Stimulated activated naive CD8-positive, alpha-beta T cell treated with anti-CD3 and anti-CD28 coated beads, Interleukin-15, Interleukin-2, amounts not matched to agents 100 U/mL and 50 U/mL, for 24 hours (primary cell): ENCODE data around the gene ZDHHC1.
"Not testable (repeated sequence)": the region's sequence is repeated elsewhere in the genome, so short reads cannot be mapped to it uniquely, and the experiment has no call there.

Experiments used
- ATAC-seq: fragments of 150-1000 bp; cut with Tn5 transposase; one replicate; pipeline ENCODE4 v1.10.0; 2021
- DNase-seq: peaks from one replicate; pipeline ENCODE4 v3.0.0; 2021

The ZDHHC1 gene

DNA sequence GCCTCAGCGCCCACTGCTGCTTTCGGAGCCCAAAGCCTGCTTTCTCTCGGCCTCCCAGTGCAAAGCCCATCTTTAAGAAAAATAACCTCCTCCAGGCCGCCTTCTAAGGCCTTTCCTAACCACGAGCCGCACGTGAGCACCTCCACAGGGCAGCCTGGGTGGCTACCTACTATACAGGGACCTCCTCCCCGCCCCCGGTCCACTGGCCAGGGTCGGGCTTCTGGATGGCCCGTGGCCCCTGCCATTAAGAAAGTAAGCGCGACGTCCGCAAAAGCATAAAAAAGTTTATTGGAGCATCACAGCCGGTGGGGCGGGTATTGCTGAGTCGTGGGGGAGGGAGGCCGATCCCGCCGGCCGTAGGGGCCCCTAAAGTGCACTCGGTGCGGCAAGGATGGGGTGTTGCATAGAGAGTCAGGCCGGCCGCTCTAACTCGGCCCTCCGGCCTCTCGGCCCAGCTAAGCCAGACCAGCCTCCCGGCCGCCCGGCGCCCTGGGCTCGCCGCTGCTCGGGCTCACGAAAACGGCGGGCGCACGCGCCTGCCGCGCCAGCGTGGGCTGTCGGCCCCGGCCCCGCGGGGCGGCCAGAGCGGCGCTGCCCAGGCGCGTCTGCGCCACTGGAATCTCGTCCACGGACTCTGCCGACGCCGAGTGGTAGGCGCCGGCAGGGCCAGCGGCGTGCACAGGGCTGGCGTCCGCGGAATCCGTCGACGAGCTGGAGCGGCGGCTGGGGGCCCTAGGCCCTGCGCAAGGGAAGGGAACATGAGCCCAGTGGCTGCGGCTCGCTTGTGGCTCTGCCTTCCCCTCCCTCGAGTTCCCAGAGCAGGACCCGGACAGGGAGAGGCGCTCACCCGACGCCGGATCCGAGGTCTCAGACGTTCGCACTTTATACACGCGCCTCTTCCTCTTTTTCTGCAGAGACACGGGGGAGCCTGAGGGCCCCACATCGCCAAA, 21.8 kb downstream of the ZDHHC1 start:
- ATAC-seq: no peak

DNA sequence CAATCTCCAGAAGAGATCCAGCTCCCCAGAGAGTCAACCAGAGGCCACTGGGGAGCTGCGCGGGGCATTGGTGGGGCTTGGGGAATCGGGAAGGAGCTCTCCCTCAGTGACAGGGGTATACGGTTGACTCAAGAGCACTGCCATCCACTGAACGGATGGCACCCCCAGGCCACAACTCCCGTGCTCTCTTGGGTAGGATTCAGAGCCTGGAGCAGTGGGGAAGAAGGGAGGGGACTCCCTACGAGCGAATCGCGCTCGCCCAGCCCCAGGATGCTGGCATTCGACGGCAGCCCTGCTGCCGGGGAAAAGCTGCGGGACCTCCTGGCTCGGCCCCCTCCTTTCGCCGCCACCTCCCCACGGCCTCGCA, 22.5 kb downstream of the ZDHHC1 start:
- DNase-seq: no peak
- ATAC-seq: no peak

More for the DNA sequence above, 21.8 kb downstream of the ZDHHC1 start:
- DNase-seq: no peak

DNA sequence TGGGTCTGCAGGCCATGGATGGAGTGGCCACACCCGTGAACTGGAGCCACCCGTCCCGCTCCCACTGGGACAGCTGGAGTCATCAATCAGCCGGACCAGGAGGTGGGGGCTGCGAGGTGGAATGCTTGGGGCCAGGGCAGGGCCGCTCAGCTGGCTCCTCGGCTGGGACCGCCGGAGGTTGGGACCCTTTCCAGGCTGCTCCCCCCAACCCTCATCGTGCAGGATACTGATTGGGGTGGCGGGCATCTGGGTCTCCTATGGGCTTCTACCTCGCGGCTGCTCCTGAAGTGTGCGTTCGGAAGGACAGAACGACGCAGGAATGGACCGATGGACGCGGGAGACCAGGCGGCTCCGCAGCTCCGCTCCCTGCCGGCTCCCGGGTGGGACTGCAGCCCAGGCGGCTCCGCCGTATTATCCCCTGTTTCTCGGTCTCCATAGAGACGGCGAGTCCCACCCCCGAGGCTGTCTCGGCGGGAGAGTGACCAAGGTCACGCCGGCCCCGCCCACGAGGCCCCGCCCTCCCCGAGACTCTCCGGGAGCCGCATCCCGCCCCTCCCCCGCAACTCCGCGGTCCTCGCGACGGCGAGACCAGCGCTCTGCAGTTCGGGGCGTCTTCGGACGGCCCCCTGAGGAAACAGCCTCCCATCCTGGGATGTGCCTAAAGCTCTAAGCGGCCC, 23.0 kb downstream of the ZDHHC1 start, which contains the start of gene TPPP3:
Gene TPPP3 (minus strand): TSS at position 388 of the 677 bp plus-strand sequence. CDS start 2,387 bp downstream, outside the sequence.
- ATAC-seq (peak; percentile 68), DNase-seq (peak; percentile 68)

DNA sequence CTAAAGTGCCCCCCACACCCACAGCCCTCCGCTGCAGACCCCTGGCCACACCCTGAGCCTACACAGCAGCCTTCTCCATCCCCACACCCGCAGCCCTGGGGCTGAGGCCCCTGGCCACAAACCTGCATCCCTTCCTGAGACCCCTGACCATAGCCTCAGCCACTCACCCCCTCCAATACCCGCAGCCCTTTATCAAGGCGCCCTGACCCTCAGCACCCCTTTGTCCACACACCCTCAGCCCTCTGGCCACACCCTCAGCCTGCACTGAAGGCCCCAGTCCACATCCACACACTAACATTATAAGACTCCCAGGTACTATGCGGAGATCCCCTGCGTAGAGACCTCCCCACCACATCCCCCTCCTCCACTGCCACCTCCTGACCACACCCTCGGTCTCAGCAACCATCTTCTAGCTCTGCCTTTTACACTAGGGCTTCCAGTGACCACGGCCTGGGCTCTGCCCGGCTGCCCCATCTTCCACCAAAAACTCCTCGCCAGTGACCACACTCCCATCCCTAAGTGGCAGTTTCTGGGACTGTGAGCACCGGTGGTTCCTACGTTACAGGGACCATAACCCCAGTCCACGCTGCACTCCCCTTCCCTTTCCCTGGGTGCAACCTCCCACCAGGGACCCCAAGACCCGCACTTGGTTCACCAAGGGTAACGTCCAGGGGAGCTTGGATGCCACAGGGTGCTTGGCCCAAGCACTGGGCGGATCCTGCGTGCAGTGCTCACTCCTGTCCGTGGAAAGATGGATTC, 23.8 kb downstream of the ZDHHC1 start:
- ATAC-seq (no peak), DNase-seq (no peak)

DNA sequence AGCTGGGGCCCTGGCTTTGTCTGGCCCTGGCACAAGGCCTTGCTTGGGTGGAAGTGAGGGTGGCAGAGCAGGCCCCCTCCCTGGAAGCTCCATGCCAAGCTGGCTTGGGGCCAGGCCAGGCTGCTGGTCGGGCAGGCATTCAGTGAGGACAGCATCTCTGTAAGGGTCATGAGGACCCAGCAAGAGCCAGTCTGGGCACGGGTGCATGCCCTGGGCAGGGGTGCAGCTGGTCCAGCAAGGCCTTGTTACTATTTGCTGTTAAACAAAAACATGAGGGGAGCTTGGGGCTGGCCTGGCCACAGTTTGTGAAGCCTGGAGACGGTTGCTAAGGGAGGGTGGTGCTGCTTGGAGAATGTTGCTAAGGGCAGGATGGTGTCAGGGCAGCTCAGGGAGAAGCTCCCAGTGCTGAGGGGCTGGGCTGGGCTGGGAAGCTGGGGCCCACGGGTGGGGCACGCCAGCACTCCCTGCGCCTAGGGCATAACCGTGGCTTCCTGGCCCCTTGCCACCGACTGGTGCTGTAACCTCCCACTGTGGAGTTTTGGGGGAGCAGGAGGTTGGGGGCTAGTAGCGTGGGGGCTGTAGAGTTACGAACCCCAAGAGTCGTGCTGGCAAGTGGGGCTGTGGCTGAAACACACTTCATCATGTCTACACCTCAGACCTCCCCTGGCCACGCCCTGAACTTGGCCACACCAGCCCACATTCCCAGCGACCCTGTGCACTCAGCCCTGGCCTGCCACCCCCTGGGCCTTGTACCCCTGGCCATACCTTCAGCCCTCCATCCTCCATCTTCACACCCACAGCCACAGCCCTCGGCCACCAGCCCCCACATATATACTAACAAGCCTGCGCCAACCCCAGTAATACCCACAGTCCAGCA, 24.6 kb downstream of the ZDHHC1 start:
- ATAC-seq: no peak

DNA sequence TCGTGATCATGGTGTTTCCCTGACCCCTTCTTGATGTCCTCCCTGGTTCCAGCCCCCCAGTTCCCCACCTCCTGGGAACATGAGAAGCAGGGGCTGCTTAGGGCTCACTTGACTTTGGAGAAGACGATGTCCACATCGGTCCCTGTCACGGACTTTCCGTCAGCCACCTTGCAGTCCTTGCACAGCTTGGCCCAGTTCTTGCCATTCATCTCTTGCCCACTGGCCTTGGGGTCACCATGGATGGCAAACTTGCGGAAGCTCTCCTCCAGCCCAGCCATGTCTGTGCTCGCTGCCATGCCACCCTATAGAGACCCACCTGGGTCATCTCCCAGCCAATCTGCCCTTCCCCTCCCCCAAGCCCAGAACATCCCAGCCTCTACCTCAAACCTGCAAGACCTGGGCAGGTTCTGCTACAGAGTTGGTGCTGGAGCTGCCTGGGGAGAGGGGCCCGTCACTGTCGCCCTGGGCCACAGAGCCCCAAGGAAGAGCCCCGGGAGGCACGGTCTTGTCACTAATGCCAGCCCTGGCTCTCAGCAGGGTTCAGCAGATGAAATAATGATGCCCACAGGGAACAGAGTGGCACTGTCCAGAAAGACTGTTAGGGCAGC, 25.4 kb downstream of the ZDHHC1 start:
- ATAC-seq (no peak), DNase-seq (no peak)

More for the DNA sequence above, 24.6 kb downstream of the ZDHHC1 start:
- DNase-seq: no peak

DNA sequence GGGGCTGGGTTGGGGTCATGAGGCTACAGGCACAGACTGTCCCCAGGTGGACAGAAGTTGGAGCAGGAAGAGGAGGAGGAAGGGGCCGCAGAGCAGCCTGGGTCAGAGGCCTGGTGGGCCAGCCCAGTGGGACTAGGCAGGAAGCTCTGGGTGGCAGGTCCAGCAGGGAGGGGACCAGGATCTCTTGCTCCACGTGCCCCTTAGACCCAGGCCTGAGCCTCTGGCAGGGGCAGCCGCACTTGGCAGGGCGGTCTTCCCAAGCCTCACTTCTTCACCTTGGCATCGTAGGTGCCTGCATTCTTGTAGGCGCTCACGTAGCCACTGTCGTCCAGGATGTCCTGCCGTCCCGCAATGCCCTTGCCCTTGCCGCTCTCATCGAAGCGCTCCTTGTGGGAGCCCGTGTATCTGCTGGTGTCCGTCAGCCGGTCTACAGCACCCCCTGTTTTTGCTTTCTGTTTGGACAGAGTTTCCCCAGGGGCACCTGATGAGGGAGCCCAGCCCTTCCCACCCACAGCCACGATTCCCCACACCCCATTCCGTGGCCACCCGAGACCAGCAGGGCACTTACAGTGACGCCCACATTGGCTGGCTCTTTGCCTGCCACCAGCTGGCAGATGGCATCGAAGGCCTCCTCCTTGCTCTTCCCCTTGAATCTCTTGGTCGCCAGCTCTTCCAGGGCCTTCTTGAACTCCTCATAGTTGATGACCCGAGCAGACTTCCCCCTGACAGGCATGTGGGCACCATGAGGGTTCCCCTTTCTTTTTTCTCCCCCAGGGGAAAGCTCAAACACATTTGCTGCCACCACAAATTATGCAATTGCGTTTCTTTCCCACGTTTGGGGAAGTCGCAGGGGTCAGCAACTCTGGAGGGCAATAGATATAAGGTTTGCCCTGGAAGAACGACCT, 26.1 kb downstream of the ZDHHC1 start:
- DNase-seq: no peak
- no peak for ATAC-seq

DNA sequence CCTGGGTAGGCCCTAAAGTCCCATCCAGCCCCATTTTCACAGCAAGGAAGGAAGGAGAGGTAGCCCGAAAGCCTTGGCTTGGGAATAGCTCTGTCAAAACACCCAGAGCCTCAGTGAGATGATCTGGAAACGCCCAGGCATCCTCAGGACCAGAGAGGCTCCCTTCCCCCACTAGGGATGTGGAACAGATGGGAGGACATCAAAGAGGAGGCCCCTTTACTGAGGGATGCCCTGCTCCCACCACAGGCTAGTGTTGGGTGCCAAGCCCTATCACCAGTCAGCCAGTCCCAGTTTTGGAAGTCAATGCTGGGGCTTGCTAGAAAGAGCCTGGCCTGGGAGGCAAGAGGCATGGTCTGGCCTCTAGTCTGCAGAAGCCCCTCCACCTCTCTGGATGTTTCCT, 27.7 kb downstream of the ZDHHC1 start:
- no peak for DNase-seq
- ATAC-seq: no peak

DNA sequence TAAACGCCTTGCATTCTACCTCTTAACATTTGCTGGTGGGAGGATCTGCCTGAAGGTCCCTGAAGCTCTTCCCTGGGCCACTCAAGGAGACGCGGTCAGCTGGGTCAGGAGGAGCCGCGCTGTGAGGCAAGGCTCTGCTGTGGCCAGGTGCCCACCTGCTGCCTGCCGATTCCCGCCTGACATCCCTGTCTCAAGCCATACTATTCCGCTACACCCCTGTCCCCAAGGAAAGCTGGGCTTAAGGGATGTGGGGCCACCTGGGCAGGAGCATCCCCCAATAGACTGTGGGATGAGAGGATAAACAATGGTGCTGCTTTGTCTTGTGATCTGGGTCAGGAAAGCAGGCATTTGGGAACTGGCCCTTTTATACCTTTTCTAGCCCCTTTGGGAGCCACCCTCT, 28.1 kb downstream of the ZDHHC1 start:
- no peak for ATAC-seq
- no peak for DNase-seq

DNA sequence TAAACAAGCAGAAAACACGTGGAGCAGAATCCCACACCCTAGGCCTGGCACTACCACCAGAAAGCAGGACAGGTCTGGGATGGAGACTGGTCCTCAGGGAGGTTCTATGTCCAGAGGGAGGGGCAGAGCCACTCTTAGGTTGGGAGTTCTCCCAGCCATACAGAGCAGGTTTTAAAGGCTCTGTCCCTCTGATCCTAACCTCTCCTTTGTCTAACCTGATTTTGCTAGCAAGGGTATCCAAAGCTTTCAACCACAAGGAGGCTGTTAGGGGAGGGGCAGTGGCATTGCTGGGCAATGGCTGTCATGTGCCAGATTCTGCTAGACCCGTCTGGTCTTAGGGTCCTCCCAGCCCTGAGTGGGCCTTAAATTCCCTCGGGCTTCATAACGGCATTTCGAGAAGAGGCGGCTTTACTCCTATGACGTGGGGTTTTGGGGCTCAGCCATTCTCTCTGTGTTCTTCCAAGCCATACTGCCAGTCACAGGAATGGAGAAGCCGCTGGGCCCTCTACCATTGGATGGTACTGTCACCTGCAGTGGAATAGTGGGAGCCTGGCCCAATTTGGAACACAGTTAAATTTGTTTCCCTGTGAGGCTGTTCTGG, 28.7 kb downstream of the ZDHHC1 start:
- no peak for DNase-seq

DNA sequence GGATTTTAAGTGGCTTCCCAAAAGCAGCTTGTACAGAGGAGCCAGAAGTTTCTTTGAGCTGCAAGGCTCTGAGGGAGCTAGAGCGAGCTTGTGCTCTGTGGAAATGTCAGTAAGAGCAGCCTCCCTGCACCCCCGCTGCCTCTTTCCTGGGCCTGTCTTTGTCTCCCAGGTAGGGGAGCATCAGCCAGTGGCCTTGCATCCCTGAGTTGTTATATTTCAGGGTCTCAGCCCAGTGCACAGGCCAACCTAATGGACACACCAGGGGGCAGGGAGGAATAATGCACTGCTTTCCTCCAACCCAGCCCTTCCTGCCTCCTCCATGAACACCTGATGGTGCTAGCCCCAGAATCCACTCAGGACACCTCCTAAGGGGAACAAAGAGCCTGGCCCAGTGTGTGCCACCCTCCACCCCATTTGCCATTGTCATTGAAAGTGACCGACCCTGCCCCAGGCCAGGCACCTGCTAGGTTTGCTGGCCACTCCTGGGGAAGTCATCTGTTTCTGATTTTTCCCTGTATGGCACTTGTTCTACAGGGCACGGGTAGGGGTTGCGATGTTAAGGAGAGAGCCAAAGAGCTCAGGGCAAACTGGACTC, 29.3 kb downstream of the ZDHHC1 start:
- no peak for ATAC-seq
- DNase-seq: no peak

More for the DNA sequence above, 28.7 kb downstream of the ZDHHC1 start:
- ATAC-seq: no peak

DNA sequence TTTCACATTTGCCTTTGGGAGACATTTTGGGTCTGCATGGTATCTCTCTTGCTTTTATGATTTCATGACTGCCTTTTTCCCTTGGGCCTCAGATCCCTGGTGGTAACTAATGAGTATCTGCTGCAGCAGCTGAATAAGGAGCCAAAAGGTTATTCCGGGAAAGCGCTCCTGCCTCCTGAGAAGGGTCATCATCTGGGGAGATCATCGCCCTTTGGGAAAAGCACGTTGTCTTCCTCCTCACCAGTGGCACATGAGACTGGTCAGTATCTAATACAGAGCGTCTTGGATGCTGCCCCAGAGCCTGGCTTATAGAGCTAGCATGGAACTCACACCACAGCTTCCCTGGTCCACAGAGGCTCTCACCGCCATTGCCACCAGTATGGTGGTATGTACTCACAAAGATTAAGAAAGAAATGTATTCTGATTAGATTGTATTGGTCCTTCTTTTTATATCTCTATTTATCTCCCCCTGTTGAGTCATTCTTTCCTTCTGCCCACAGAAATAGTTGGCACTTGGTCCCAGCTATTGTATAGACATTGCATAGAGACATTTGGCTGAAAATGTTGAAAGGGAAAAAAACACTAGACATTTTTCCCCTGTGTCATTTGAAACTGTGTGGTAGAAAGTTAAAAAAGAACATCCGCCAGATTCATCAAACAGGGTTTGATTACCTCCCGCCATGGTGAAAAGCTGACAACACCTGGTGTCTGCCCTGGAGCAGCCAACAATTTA, 31.3 kb downstream of the ZDHHC1 start:
- no peak for DNase-seq
- peak; percentile 45 for ATAC-seq

DNA sequence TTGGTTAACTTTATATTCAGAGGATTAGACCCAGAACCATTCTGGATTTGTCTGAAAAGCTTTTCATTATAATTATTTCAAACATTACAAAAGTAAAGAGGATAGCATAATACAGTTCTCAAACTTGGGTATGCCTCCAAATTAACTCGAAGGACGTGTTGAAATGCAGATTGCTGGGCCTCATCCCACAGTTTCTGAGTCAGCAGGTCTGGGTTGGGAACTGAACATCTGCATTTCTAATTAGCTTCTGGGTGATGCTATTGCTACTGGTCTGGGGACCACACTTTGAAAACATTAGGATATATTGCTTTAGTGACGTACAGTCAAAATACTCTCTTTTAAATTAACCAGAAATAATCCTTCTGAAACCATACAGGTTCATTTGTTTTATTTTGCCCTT, 33.0 kb downstream of the ZDHHC1 start:
- no peak for DNase-seq
- ATAC-seq: no peak

DNA sequence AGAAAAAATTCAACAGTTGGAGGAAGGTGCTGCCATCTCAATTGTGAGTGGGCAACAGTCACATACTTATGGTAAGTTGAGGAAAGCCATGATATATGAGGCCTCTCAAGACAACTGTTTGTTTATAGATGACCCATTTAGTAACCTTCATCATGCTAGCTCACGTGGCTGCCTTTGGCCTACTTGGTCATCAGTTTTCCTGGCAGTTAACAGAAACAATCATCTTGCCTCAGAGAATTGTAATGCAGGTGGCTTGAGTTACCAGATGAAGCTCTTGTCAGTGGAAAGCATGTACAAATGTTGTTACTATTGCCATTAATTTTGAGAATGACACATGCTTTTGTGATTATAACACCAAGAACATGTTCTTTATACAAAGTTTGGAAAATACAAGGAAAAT, 37.6 kb downstream of the ZDHHC1 start:
- DNase-seq (no peak), ATAC-seq (no peak)

DNA sequence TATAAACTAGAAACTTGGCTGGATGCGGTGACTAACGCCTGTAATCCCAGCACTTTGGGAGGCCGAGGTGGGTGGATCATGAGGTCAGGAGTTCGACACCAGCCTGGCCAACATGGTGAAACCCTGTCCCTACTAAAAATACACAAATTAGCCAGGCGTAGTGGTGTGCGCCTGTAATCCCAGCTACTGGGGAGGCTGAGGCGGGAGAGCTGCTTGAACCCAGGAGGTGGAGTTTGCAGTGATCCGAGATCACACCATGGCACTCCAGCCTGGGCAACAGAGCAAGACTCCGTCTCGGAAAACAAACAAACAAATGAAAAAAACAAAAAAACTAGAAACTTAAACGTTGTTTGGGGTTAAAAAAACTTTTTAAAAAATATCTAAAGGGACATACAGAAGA, 40.3 kb downstream of the ZDHHC1 start:
- DNase-seq, ATAC-seq: not testable (repeated sequence)

DNA sequence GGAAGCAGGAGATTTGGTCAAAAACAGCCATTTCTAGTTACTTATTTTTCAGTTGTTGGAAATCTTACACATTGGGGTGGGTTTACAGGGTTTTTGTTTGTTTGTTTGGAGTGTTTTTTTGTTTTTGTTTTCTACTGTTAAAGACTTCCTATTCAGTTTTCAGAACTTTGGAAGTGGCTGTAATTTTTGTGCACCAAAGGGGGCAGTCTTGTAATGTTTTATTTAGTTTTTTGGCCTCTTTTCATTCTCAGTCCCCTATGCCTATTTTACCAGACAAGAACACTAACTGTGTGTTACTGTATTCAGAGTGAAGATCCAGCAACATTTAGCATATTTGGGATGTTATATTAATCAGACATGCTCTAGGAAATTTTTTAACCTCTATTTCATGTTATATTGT, 43.6 kb downstream of the ZDHHC1 start:
- DNase-seq: no peak
- no peak for ATAC-seq

DNA sequence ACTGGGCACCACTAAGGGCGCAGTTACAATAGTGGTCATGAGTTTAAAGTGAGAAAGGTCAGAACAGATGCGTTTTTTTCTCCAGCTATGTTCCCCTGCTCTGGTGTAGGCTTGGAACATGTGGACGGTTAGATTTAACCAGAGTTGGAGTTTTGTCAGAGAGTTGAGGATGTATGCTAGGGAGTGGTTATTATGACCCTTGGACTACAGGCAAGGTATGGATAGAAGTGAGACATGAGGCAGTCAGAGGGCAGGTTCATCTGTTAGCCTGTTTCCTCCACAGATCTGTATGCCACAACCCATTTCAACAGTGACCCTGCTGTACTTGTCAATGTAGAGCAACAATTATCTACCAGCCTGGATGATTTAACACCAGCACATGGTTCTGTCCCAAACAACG, 45.6 kb downstream of the ZDHHC1 start:
- no peak for DNase-seq
- ATAC-seq: no peak

DNA sequence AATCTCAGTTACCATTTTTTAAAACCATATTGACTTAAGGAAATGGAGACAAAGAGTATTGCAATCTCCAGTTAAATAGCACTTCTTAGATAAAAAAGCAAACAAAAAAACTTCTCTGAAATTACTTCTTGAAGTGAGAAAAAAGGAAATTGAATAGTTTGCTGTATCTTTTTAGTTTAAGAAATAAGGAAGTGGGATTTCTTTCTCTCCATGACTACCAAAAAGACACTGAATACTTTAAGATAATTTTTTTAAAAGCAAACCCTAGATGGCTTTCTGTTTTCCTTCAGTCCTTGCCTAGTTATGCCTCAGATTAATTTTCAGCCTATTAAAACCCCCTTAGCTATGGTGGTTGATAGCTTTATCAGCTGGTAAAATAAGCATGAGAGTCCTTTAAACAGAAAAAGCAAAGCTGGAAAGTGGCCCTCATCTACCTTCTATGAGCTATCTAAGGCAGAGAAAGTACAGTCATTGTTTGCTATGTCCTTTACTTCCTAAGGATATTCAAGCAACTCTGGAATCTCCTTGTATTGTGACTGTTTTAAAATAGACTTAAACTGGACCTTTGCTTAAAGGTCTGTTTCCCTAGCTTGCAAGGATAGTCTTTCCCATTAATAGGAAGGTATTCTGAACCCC, 51.6 kb downstream of the ZDHHC1 start:
- ATAC-seq (no peak), DNase-seq (no peak)
